Measurements from ENCODE around the gene TYMS.
"Not testable (repeated sequence)": the region's sequence is repeated elsewhere in the genome, so short reads cannot be mapped to it uniquely, and the experiment has no call there.

Gene TYMS

DNA sequence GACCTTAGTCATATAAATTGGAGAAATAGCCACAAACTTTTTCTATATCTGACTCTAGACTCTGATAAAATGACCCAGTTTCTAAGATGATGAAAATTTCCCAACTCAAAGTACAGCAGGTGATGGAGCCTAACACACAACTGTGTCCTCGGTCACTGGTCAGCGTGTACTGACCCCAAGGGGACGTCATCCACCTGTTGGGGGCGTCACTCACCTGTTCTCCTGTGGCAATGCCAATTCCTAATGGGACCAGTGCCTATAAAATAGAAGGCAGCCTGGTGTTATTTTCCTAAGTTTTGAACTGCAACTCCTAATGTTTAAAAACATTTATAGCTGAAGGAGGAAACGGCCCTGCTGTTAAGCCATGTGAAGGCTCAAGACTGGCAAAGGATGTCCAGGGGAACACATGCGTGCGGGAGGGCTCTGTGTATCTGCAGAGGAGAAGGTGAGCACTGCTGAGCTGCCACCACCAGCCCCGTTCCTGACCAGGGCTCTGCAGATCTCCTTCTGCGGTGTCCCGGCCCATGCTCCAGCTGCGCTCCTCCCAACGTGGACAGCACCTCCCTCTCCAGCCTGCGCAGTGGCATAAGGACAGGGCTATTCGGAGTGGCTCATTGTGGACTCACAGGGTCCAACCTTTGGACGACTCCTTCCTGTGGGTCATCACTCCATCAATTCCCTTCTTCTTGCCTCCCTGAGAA lies 21.2 kb downstream of the TYMS start:
- DNase-seq = no peak

DNA sequence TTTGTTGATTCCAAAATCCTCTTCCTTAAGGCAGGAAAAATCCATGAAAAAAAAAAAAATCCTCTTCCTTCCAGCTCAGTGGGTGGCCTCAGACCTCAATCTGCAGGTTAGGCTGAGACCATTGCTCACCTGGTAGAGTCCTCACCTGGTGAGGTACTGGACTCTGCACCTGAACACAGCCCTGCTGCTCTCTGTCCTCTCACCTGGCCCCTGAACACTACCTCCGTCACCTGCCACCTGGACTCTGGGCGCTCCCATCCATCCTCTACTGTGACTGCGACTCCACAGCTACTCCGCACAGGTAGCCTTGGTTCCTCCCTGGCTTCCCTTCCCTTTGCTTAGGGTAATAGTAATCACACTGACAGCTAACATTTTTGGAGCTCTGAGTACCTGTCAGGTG lies 22.1 kb downstream of the TYMS start:
- DNase-seq = no peak

DNA sequence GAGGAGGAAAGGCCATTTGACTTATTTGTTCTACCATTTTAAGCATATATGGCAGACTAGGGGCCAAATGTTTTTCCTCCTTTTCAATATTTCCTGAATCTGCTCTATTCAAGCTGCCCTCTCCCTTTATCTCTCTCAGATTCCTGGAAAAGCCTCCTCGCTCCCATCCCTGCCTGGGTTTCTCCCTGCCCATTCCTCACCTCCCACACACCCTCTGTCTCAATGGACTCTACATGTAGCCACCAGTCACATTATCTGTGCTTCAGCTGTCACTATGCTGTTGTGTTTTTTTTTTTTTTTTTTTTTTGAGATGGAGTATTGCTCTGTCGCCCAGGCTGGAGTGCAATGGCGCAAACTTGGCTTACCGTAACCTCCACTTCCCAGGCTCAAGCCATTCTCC lies 22.9 kb downstream of the TYMS start:
- DNase-seq = no peak

DNA sequence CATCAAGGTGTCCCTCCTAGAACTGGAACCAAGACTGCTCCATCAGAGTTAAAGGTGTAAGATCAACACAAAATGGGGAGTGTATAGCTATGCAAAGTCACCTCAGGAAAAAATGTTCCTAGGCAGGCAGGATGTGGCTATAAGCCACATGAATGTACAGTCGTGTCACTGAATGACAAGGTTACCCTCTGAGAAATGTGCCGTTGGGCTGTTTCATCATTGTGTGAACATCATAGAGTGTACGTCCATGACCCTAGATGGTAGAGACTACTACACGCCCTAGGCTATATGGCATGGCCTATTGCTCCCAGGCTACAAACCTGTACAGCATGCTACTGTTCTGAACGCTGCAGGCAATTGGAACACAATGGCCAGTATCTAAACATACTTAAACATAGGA lies 24.5 kb downstream of the TYMS start:
- DNase-seq = peak in 3 of 6 experiments; percentile 53 to 57 (median 55)

DNA sequence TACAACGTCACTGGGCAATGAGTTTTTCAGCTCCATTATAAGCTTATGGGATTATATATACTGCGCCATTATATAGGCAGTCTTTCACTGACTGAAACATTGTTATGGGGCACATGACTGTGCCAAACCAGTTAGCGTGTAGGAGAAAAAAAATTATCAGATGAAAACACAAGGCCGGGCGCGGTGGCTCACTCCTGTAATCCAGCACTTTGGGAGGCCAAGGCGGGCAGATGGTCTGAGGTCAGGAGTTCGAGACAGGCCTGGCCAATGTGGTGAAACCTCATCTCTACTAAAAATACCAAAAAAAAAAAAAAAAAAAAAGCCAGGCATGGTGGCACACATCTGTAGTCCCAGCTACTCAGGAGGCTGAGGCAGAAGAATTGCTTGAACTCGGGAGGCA lies 25.0 kb downstream of the TYMS start:
- DNase-seq = not testable (repeated sequence)

DNA sequence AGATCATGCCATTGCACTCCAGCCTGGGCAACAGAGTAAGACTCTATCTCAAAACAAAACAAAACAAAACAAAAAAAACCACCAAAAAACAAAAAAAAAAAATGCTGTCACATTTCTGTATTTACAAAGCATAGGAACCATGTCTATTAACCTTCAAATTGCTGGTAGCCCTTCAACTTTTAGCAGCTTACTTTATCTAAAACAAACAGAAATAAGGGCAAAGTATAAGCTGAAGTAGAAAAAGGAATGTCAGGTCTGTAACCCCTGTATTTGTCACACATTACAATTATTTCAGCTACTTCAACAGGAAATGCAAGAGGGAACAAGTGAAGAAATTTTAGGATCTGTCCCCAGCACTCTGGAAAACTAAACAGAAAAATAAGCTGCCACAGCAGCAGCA lies 25.4 kb downstream of the TYMS start:
- no peak for DNase-seq

DNA sequence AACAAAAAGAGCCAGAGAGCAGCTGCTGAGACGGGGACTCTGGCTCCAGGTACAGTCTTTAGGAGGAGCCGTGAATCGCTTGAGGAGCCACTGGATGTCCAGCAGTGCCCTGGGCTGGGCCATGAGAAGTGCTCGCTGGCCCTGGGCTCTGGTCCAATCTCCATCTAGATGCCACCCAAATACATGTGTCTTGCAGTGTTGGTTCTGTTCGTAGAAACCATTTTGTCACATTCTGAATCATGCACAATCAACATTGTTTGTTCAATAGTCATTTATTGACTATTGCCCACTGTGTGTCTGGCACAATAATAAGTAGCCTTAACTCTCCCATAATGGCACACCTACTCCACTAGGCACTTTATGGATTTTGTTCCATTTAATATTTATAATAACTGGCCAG lies 26.1 kb downstream of the TYMS start:
- no peak for DNase-seq

DNA sequence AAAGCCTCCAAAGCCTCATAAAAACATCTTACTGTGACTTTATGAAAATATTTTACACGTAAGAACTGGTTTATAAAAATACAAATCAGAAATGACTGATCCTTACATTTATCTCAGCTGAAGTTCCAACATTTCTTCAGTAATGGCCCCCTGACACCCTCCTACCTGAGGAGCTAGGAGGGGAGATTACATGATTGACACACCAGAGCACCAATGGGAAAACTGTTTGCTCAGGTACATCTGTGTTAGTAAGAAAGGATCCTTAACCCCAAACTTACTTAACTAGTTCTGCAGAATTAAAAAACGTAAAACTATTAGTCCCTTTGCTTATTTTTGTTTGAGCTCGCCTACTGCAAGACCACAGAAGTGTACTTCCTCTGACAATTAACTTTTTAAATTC lies 28.0 kb downstream of the TYMS start:
- no peak for DNase-seq

DNA sequence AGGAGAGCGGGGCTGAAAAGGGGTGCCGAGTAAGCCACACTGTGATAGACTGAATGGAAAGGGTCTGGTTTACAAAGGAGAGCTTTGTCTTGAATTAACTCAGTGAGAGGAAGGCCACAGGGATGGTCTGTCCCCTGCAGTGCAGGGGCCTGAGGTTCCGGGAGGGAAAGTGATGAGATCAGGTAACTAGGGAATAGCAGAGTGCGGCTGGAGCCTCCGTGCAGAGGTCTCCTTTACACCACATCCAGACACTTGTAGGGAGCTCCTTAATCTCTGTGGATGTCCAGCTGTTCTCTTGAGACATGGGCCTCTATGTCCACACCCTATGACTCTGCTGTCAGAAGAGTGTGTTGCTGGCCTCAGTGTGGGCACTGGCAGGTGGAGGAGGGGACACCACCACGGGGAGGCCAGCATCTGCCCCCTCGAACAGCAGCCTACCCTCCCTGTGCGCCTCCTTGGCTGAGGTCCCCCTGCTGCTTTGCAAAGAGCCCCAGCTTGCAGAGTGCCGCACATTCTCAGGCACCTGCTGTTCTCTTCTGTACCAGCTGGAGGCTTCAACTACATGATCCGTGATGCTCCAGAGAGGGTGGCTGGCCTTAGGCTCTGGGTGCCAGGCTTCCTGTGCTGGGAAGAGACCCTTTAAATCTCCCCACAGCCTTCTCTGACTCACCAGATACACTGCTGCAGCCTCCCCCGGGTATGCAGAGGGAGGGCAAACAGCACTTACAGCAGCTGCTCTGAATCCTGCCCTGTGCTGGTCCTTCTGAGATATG lies 29.1 kb downstream of the TYMS start:
- no peak for DNase-seq

DNA sequence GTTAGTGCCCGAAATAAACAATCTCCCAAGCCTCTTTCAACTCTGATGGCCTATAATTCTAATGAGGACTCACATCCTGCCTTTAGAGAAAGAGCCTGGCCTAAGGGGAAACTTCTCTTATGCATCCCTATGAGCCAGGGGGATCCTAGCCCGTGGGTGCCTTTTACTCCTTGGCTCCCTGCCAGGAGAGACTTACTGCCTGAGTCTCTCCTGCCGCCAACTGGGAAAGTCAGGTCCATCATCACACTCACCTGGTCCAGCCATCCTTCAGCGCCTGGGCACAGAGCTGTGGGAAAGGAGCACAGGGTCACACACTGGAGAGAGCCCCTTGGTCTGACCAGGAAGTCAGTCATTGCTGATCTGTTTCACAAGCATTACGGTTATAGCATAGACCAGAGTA lies 30.9 kb downstream of the TYMS start:
- no peak for DNase-seq

DNA sequence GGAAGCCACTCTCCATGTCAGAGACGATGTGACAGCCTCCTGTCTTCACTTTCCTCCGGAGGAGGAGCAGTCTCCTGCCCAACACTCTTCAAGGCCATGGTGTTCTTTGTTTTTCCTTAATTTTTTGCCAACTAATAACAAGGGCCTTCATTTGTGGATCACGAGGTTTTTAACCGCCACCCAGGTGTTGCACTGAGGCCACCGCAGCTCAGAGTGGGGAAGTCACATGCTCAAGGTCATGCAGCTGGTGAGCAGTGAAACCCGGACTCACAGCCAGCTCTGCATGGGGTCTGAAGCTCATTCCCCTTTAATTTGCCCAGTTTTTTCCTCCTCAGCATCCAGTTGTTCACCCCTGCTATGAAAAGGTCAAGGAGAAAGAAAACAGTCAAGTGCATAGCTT lies 35.4 kb downstream of the TYMS start:
- DNase-seq = no peak

DNA sequence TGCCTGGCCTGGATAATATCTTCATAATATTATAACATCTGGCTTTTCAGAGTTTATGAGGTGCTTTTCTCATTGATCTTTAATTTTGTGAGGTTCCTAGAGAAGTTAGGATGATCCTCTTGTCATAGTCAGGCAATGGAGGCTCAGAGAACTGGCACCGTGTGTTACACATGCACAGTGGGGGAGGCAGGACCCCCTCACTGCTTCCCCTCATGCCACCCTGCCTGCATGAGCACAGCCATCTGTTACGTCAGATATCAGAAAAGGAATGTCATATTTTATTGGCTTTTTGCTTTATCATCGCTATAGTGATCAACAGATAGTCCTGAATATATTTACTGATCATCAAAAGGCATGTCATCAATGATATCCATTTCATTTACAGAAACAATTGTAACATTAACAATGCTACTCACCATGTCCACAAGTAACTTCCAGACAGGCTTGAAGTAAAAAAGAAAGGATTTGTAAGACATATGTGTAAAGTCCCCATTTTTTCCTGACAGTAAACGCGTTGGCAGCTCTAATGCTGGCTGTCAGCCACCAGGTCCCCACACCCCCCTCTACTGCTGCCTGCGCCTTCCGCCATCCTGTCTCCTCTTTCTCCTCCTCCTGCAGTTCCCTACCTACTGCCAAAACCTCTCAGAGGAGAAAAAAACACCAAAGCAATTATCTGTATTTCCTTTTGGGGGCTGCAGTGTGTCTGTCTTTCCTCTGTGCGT lies 36.2 kb downstream of the TYMS start:
- DNase-seq = no peak

DNA sequence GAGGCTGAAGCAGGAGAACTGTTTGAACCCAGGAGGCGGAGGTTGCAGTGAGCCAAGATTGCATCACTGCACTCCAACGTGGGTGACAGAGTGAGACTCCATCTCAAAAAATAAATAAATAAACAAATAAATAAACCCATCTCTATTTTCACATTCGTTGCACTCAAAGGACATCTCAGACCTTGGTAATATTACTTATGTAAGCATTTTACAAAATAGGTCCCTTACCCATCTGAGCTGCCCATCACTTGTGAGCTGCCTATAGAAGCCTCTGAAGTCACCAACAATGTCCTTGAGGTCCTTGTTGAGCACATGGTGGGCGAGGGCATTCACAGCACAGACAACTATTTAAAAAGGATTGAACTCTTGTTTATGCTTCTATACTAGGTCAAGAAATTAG lies 39.6 kb downstream of the TYMS start:
- DNase-seq = no peak

DNA sequence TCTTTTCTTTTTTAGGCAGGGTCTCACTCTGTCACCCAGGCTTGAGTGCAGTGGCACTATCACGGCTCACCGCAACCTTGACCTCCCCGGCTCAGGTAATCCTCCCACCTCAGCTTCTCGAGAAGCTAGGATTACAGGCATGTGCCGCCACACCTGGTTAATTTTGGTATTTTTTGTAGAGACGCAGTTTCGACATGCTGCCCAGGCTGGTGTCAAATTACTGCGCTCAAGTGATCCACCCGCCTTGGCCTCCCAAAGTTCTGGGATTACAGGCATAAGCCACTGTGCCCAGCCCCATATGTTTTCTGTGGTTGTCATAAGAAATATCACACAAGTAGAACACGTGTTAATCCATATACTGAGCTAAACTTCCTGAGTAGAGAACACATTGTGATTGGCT lies 40.3 kb downstream of the TYMS start:
- no peak for DNase-seq

DNA sequence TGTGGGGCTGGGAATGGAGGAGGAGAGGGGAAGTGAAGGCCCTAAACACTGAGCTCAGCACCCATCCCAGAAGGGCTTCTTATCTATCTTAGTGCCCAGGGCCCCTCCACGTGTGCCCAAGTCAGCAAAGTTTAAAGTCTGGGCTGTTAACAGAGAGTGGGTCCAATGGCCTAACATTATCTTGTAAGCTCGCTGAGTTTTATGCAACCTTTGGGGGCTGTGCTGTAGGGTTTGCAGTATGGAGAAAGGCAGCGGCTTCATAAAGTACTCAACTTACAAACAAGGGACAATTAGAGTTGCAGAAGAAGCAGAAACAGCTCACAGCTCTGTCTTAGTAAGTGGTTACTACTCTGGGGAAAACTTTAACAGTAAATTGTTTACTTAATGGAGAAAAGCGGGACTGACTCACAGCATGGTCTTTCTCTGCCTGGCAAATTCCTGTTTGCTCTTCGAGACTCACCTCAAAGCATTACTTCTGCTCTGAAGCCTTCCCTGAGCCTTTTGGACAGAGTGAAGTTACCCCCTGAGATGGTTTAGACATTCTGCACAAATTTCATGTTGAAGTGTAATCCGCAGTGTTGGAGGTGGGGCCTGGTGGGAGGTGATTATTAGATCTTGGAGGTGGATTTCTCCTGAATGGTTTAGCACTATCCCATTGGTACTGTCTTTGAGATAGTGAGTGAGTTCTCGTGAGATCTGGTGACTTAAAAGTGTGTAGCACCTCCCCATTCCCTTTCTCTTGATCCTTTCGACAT lies 45.9 kb downstream of the TYMS start:
- no peak for DNase-seq

DNA sequence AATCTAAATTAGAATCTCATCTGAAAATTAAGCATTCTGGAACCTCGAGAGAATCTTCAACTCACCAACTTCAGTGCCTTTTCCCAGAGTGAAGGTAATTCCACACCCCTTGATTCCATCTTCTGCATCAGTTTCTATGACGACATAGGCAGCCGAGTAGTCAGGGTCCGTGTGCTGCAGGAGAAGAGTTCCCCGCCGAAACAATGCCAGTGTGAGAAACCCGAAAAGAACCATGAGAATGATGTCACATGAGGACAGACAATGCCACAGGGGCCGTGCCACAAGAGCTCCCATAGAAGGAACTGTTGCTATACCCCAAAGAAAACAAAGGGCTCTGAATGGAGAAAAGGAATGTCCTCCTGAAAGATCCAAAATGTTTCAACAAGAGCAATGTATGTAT lies 49.0 kb downstream of the TYMS start:
- no peak for DNase-seq

DNA sequence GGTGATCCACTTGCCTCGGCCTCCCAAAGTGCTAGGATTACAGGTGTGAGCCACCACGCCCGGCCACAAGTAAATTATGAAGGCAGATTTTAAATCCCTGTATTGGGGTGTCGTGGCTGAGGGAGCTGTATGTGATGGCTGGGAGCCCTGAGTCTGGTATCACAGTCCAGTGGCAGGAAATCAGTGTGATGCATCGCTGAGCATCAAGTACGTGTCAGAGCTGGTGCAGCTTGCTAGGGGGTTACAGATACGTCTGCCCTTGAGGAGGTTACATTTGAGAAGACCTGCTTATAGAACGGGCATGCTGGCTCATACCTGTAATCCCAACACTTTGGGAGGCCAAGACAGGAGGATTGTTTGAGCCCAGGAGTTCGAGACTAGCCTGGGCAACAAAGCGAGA lies 50.6 kb downstream of the TYMS start:
- DNase-seq = no peak

DNA sequence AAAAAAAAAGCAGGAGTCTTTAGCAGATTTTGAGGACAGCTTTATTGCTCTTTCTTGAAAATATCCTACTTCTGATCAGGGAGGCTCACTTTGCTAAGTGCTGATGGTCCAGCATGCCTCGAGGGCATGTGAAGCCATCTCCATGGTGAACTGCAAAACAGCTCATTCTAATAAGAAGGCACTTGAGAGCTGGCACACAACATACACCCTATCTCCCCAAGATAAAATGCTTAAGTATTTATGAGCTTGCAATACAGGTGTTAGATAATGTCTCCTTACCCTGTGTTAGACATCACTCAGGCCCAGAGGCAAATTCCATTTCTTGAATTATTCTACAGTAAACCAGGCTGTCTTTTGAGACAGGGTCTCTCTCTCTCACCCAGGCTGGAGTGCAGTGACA lies 52.3 kb downstream of the TYMS start:
- no peak for DNase-seq

DNA sequence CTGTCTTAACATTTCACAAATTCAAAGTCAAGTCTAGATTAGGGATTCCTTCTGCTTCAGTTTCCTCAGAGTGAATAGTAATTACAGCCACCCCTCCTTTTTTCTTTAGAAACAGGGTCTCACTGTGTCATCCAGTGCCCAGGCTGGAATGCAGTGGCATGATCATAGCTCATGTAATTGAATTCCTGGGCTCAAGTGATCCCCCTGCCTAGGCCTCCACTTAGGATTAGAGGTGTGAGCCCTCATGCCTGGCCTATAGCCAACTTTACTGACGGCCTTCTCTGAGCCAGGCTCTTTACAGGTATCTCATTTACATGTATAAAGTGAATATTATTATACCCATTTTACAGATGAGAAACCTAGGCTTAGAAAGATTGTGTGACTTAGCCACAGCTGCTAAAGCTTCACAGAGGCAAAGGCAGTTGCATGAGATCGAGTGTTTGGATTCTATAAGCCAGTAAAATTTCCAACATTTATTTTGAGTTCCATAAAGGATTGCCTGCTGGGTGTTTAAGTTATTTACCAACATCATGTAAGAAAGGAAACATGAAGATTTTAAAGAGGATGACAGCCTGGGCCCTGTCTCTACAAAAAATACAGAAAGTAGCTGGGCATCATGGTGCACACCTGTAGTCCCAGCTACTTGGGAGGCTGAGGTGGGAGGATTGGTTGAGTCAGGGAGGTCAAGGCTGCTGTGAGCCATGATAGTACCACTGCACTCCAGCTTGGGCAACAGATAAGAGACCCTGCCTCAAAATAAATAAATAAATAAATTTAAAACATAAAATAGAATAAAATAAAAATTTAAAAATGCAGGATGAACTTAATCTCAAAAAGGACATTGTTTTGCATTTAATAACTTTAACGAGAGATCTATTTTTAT lies 53.2 kb downstream of the TYMS start:
- DNase-seq = no peak

DNA sequence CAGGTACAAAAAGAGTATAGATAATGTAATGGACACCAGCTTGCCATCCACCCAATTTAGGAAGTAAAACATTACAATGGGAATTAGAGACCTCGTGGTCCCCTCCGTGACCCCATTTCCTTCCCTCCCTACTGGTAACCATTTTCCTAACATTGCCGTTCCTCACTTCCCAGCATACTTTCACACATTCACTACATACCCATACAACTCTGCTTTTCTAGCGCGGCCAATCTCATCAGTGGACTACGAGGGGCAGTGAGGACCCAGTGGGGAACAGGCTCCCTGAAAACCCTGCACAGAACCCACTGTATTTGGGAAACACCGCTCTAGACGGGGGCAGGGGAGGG lies 53.8 kb downstream of the TYMS start:
- DNase-seq = peak in 1 of 6 experiments; percentile 43

DNA sequence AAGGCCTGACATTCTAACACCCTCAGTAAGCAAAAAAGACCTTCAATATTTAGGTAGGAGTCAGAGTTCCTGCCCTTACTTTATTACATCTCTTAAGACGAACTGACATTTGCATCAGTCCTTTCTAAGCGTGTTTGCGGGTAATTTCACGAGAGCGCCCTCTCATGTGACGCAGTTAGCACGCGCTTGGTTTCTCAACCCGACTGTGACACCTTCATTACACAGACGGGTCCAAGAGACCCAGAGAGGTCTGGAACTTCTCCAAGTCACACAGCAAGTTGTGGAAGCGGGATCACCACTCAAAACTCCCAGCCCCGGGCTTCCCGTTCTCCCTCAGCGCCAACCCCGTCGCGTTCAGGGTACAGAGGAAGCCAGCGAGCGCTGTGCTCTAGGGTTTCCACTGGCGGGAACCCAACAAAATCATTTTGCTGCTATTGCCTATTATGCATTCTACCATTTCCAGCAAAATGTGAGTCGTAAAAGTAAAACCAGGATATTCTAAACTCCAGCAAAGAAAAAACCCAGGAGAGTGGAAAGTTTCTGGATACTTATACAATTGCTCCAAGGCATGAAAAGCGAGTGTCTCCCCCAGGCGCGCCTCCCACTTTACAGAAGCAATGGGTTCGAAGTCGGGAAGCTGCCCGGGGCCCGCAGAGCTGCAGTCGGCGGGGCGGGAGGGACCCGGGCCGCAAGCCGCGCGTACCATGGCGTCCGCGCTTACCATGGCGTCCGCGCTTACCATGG lies 54.4 kb downstream of the TYMS start:
- DNase-seq = peak; percentile 50 to 83 (median 66)
